Upper lobe of left lung (tissue), 6 donors: ENCODE results near the gene EIF1. TPM values are rescaled to one million over a fixed set of nuclear protein-coding genes. Genes with fewer than 3 reads are reported as not detected.
A peak's percentile ranks its signal among the peaks of the same experiment; 100 is the strongest.
"Not testable (repeated sequence)": the region's sequence is repeated elsewhere in the genome, so short reads cannot be mapped to it uniquely, and the experiment has no call there.

Experiments
- ATAC-seq, 2 donors: fragments of 200-7000 bp; cut with Tn5 transposase; one replicate each; pipeline ENCODE4 v1.9.1; 2022; ENCODE audit warnings: mild to moderate bottlenecking in 2 of 2, moderate library complexity in 2 of 2; ENCODE audit not compliant: low FRiP score in 2 of 2
- DNase-seq, 2 donors: peaks; one replicate each; pipeline ENCODE4 v3.0.0-alpha.2; 2019 to 2020
- H3K27ac ChIP-seq, 4 donors: fragments of 200-600 bp; sonication (generic); one replicate each; pipeline ENCODE4 v1.5.1; 2016 to 2019
- H3K27me3 ChIP-seq, 4 donors: fragments of 200-600 bp; sonication (generic); one replicate each; pipeline ENCODE4 v1.5.1; 2017 to 2019
- H3K36me3 ChIP-seq, 4 donors: fragments of 200-600 bp; sonication (generic); one replicate each; pipeline ENCODE4 v1.5.1; 2016 to 2019
- H3K4me1 ChIP-seq, 4 donors: fragments of 200-600 bp; sonication (generic); one replicate each; pipeline ENCODE4 v1.5.1; 2018 to 2019
- H3K4me3 ChIP-seq, 4 donors: fragments of 200-600 bp; sonication (generic); one replicate each; pipeline ENCODE4 v1.5.1; 2017 to 2019; ENCODE audit warnings: mild to moderate bottlenecking in 2 of 4, moderate library complexity in 1 of 4
- H3K9me3 ChIP-seq, 4 donors: fragments of 200-600 bp; sonication (generic); one replicate each; pipeline ENCODE4 v1.5.1; 2018 to 2019
- EP300 ChIP-seq, 4 donors: sonication (generic); formaldehyde crosslinking; IDR thresholded peaks; one replicate each; pipeline ENCODE4 v1.5.1; 2017; ENCODE audit warnings: antibody characterized with exemption in 4 of 4, control low read depth in 2 of 4
- POLR2A ChIP-seq, 4 donors: fragments of 450-650 bp; IDR thresholded peaks; one replicate each; pipeline ENCODE4 v1.5.1; 2016 to 2017; ENCODE audit warnings: antibody characterized with exemption in 4 of 4, mild to moderate bottlenecking in 2 of 4
- POLR2AphosphoS5 ChIP-seq, 2 donors: sonication (generic); formaldehyde crosslinking; IDR thresholded peaks; one replicate each; pipeline ENCODE4 v1.5.1; 2017; ENCODE audit warnings: antibody characterized with exemption in 2 of 2
- WGBS, 2 donors: methylation state at CpG; one replicate each; pipeline ENCODE4 v1.1.5; 2017 to 2018; 5-methylcytosine and 5-hydroxymethylcytosine counted together
- total RNA-seq, 6 donors: library from RNA; depleted of rRNA in 4 of 6; stranded (reverse); fragments of >200 nt in 4 of 6; gene quantifications; one replicate each; pipeline versions ENCODE4 v1.1.0 to v1.2.1, GENCODE V29; 2016 to 2021
- TF ChIP-seq, protein P1 (sequence below), 6 experiments: fragments of 450-650 bp in 4 of 6; fragments of 200-600 bp in 2 of 6; sonication (generic) in 2 of 6; IDR thresholded peaks; one replicate each; pipeline ENCODE4 v1.5.1; 2016 to 2019; ENCODE audit warnings: antibody characterized with exemption in 6 of 6
- donor health status: DM: no; HTN: no; CAD: no; lungs with moderate emphysema.
- donor health status: DM: no; HTN: yes; CAD: no; lungs with severe emphysema.

The EIF1 gene
- total RNA-seq, 6 donors from 2014 or later: 109 to 998 (median 405) TPM

DNA sequence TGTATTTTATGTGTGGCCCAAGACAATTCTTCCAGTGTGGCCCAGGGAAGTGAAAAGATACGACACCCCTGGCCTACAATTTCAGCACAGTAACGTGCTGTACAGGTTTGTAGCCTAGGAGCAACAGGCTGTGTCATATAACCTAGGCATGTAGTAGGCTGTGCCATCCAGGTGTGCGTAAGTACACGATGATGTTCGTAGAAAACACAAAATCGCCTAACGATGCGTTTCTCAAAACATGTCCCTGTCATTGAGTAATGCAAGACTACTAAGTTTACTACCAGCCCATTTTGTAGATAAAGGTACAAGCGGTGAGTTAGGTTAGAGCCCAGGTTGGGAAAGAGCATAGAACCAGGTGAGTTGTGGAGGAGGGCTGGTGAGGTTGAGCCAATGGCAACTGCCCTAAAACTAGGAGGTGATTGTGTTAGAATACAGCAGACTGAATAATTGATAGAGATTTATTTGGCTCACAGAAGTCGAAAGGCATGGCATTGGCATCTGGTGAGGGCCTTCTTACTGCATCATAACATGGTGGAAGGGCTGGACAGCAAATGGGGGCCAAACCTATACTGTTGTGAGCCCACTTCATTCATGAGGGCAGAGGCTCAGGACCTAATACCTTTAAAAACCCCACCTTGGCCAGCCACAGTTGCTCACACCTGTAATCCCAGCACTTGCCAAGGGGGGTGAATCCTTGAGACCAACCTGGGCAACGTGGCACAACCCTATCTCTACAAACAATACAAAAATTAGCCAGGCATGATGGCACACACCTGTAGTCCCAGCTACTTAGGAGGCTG lies 4.2 kb downstream of the EIF1 start:
- Histone ChIP-seq H3K27me3 (no peaks in the 10 kb centered on the region), H3K36me3 (peaks cover 41 to 65% (median 57%) of the 10 kb centered on the region in 4 donors), H3K27ac (peak overlapping the region in 1 of 4 donors; percentile 4), H3K4me1 (peaks cover 44 to 54% (median 47%) of the 10 kb centered on the region in 4 donors), H3K9me3 (no peaks in the 10 kb centered on the region), H3K4me3 (no peak overlapping the region)
- ATAC-seq (no peak), DNase-seq (no peak)
- WGBS, 2 donors: 90% methylated on average over 11 of the region's 11 CpGs
- TF ChIP-seq EP300 (IDR thresholded peaks at IDR 0.05) (no peak), POLR2AphosphoS5 (IDR thresholded peaks at IDR 0.05) (no peak), POLR2A (IDR thresholded peaks at IDR 0.05) (no peak)
- TF ChIP-seq, protein P1, sequence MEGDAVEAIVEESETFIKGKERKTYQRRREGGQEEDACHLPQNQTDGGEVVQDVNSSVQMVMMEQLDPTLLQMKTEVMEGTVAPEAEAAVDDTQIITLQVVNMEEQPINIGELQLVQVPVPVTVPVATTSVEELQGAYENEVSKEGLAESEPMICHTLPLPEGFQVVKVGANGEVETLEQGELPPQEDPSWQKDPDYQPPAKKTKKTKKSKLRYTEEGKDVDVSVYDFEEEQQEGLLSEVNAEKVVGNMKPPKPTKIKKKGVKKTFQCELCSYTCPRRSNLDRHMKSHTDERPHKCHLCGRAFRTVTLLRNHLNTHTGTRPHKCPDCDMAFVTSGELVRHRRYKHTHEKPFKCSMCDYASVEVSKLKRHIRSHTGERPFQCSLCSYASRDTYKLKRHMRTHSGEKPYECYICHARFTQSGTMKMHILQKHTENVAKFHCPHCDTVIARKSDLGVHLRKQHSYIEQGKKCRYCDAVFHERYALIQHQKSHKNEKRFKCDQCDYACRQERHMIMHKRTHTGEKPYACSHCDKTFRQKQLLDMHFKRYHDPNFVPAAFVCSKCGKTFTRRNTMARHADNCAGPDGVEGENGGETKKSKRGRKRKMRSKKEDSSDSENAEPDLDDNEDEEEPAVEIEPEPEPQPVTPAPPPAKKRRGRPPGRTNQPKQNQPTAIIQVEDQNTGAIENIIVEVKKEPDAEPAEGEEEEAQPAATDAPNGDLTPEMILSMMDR (IDR thresholded peaks at IDR 0.05): no peak

DNA sequence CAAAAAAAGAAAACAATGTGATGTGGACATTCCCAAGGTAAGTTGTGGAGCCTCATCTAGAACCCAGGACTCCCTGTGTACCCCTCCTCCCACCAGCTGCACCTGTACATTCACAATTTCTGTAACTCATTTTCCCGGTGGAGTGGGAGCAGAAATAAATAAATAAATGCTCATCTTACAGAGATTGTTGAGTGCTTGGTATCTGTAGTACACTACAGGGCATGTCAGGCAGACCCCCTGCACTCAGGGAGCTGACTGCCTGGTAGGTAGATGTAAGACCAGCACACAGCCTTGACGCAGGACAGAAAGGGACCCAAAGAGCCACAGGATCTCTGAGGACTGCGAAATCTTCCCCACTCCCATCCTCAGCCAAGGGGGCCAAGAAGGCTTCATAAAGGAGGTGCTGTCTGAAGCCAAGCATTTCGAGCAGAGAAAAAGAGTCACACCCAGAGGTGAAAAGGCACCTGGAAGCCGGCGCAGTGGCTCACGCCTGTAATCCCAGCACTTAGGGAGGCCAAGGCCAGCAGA lies 6.5 kb downstream of the EIF1 start:
- DNase-seq (peak in 1 of 2 donors; percentile 48), ATAC-seq (no peak)
- peaks cover 37 to 56% (median 49%) of the 10 kb centered on the region in 4 donors for H3K36me3 ChIP-seq
- H3K4me1 ChIP-seq: peaks cover 38 to 47% (median 42%) of the 10 kb centered on the region in 4 donors
- H3K27ac ChIP-seq: peak overlapping the region in 3 of 4 donors; percentile 10 to 66 (median 42)
- H3K27me3 ChIP-seq: no peaks in the 10 kb centered on the region
- WGBS, 2 donors: 76 to 84% methylated on average over 7 of the region's 7 CpGs
- TF ChIP-seq EP300 (IDR thresholded peaks at IDR 0.05) (no peak), POLR2A (IDR thresholded peaks at IDR 0.05) (no peak), POLR2AphosphoS5 (IDR thresholded peaks at IDR 0.05) (no peak)
- TF ChIP-seq, protein P1 (IDR thresholded peaks at IDR 0.05): no peak
- no peaks in the 10 kb centered on the region for H3K9me3 ChIP-seq
- H3K4me3 ChIP-seq: no peak overlapping the region

GRCh38 chr17:41695954-41696757 lies 7.5 kb downstream of the EIF1 start:
- WGBS, 2 donors: 50 to 58% methylated on average over 11 of the region's 11 CpGs
- Histone ChIP-seq H3K27me3 (no peaks in the 10 kb centered on the region), H3K9me3 (no peaks in the 10 kb centered on the region), H3K4me1 (peaks cover 29 to 38% (median 33%) of the 10 kb centered on the region in 4 donors), H3K36me3 (peaks cover 27 to 47% (median 40%) of the 10 kb centered on the region in 4 donors), H3K27ac (peak overlapping the region; percentile 10 to 66 (median 44)), H3K4me3 (no peak overlapping the region)
- no peak for TF ChIP-seq POLR2AphosphoS5 (IDR thresholded peaks at IDR 0.05)
- TF ChIP-seq, protein P1 (IDR thresholded peaks at IDR 0.05): peak; percentile 62 to 77 (median 70)
- DNase-seq (peak in 1 of 2 donors; percentile 53), ATAC-seq (peak; percentile 77)

DNA sequence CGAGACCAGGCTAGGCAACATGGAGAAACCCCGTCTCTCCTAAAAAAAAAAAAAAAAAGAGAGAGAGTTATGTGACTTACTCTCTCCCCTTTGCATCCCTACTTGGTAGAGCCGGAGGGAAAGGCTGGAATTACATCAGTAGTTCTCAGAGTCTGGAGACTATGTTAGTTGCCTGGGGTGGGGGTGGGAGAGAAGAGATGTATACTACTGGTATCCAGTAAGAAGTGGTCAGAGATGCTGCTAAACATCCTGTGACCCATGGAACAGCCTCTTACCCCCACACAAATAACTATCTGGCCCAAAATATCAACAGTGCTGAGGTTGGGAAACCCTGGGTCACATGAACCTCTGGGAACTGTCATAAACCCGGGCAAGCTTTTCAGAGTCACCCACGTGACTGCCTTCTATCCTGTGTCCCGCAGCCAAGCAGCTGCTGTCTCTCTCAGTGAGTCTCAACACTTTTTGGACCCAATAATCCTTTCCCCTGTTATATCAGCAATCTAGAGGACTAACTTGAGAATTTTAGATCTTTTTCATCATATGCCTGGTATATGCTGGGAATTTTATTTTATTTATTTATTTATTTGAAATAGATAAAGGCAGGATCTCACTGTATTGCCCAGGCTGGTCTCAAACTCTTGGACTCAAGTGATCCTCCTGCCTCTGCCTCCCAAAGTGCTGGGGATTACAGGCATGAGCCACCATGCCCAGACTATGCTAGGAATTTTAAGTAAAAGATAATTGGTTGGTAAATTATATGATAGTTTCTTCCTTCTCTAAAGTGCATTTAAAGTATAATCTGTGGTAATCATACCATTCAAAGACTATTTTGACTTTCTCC lies 8.7 kb downstream of the EIF1 start:
- peak in 1 of 2 donors; percentile 54 for TF ChIP-seq POLR2AphosphoS5 (IDR thresholded peaks at IDR 0.05)
- TF ChIP-seq POLR2A (IDR thresholded peaks at IDR 0.05): no peak
- TF ChIP-seq EP300 (IDR thresholded peaks at IDR 0.05): peak in 1 of 4 donors; percentile 21
- H3K4me3 ChIP-seq: no peak overlapping the region
- ATAC-seq (peak; percentile 32 to 73), DNase-seq (peak in 1 of 2 donors; percentile 81)
- H3K4me1 ChIP-seq: peaks cover 18 to 26% (median 22%) of the 10 kb centered on the region in 4 donors
- no peaks in the 10 kb centered on the region for H3K9me3 ChIP-seq
- WGBS, 2 donors: 38 to 43% methylated on average over 6 of the region's 6 CpGs
- H3K27ac ChIP-seq: peak overlapping the region in 3 of 4 donors; percentile 7 to 48 (median 41)
- peaks cover 15 to 35% (median 28%) of the 10 kb centered on the region in 4 donors for H3K36me3 ChIP-seq
- H3K27me3 ChIP-seq: no peaks in the 10 kb centered on the region

GRCh38 chr17:41700843-41701242 lies 12.2 kb downstream of the EIF1 start:
- not testable (repeated sequence) for H3K27me3 ChIP-seq, ATAC-seq, H3K4me3 ChIP-seq, DNase-seq, H3K27ac ChIP-seq, H3K36me3 ChIP-seq, H3K9me3 ChIP-seq
- H3K4me1 ChIP-seq: peaks cover 14 to 19% (median 17%) of the 10 kb centered on the region in 4 donors
- WGBS, 2 donors: 87 to 98% methylated on average over 3 of the region's 3 CpGs
